ENCODE measurements around the gene ELAC2.

DNA sequence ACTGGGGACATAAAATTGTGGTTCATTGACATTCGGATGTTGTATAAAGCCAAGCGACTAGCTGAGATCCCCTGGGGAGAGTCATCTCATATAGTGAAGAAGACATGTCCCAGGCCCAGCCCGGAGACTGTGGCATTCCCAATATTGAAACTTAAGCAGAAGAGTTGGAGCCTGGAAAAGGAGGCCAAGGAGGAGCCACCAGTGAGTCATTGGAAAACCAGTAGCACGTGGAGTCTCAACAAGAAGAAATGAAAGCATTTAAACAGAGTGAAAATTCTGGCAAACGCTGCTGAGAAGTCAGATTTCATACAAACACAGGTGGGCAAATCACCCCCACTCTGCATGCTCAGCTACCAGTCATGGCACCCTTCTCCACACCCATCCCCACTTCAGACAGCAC lies 9.4 kb upstream of the ELAC2 start:
- TF ChIP-seq, protein P1, sequence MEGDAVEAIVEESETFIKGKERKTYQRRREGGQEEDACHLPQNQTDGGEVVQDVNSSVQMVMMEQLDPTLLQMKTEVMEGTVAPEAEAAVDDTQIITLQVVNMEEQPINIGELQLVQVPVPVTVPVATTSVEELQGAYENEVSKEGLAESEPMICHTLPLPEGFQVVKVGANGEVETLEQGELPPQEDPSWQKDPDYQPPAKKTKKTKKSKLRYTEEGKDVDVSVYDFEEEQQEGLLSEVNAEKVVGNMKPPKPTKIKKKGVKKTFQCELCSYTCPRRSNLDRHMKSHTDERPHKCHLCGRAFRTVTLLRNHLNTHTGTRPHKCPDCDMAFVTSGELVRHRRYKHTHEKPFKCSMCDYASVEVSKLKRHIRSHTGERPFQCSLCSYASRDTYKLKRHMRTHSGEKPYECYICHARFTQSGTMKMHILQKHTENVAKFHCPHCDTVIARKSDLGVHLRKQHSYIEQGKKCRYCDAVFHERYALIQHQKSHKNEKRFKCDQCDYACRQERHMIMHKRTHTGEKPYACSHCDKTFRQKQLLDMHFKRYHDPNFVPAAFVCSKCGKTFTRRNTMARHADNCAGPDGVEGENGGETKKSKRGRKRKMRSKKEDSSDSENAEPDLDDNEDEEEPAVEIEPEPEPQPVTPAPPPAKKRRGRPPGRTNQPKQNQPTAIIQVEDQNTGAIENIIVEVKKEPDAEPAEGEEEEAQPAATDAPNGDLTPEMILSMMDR (IDR thresholded peaks at IDR 0.05): no peak
- TF ChIP-seq POLR2AphosphoS5 (IDR thresholded peaks at IDR 0.05): no peak
